HG03060 (cell line): ENCODE results near the gene PLPPR1.

ENCODE experiments used
- ATAC-seq: cut with Tn5 transposase; IDR thresholded peaks from one replicate; pipeline ENCODE4 v1.9.1; 2021; ENCODE audit warnings: low read depth, moderate number of reproducible peaks; ENCODE audit not compliant: unreplicated experiment

Gene PLPPR1

GRCh38 chr9:101028346-101029314, at the start of gene PLPPR1:
Gene PLPPR1 (plus strand): TSS chr9:101028727.
- no peak for ATAC-seq

DNA sequence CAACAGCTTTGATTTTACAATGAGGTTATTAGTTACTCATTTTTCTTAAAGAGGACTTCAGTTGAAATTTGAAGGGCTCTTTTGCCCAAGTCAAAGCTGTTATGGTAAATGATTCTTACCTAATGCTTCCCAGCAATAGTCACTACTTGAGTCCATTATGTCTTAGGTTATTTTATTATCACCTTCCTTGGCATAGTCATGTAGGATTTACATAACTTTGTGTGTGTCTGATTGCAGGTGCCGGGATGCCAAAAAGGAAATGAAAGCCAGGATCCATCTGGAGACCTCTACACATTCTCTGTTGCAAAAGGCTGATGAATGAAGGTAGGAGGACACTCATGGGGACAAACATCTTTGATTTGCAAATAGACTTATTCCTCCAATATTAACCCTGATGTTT, 38.8 kb upstream of the PLPPR1 start:
- ATAC-seq: no peak

- ATAC-seq: no peak
Observed at GRCh38 chr9:100990605-100991381, 37.7 kb upstream of the PLPPR1 start.

- no peak for ATAC-seq
Observed at GRCh38 chr9:100992632-100993031, 35.9 kb upstream of the PLPPR1 start.

DNA sequence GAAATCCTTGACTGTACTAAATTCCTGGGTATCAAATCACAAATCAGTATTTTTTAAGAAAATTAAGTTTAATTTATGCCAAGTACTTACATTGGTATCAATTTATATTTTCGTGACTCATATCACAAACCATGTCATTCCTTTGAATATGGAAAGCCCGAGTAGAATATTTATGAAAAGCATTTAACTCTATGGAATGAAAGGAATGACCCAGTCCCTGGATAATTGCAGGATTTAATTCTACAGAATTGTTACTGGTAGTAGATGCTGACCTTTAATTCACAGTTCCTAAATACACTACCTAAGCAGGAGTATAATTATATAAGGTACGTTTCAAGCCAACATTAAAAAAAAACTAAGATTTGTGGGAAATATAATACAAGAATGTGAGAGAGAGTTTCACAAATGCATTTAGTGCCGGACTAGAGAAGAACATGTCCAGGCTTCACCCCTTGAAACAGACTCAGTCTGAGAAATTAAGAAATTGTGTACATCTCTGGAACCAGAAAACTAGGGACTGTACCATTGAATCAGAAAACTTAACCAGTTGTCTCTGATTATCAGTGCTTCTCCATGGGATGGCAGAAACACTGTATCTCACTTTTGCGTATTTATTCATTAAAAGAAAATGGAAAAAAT, 28.5 kb upstream of the PLPPR1 start:
- ATAC-seq: no peak

- no peak for ATAC-seq
Observed at GRCh38 chr9:101005246-101005645, 23.3 kb upstream of the PLPPR1 start.

DNA sequence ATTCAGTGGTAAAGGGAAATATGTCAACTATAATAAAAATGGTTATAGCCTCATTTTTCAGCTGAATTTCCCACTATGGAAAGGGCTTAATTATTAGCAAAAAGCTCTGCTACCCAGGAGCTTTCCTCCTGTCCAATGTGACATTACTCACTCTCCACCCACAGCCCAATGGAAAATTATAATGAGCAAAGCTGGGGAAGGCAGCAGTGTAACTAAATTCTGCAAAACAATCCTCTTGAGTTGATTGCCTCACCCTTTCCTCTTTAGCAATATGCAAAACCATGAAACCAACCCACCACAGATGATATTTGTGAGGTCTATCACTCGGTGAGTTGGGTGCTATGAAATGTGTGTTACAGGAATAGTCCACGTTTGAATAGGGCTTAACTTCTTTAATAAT, 14.0 kb upstream of the PLPPR1 start:
- no peak for ATAC-seq

- ATAC-seq: no peak
Observed at GRCh38 chr9:101018467-101018866, 10.1 kb upstream of the PLPPR1 start.

- no peak for ATAC-seq
Observed at GRCh38 chr9:101022704-101023103, 5.8 kb upstream of the PLPPR1 start.

- ATAC-seq: no peak
Observed at GRCh38 chr9:101025940-101026339, 2.6 kb upstream of the PLPPR1 start.

DNA sequence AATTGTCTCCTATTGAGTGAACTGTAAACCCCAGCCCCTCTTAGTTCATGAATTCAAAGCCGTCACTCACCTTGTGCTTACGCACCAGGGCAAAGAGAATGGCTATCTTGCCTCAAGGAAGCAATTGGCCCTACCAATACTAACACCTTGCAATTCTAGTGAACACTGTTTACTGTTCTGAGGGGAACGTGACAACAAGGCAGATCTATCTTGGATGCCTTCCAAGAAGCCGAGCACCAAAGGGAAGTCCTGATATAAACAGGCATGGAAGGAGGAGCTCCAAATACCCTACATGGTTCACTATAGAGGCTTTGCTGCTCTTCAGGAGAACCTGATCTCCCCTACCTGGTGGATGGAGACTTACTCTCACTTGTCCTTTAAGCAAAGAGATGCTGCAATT, 1.7 kb upstream of the PLPPR1 start:
- no peak for ATAC-seq

- ATAC-seq: no peak
Observed at GRCh38 chr9:101027236-101027635, 1.3 kb upstream of the PLPPR1 start.

- no peak for ATAC-seq
Observed at GRCh38 chr9:101027733-101028345, 688 bp upstream of the PLPPR1 start.

- ATAC-seq: no peak
Observed at GRCh38 chr9:101029315-101030085, 973 bp downstream of the PLPPR1 start.

GRCh38 chr9:101030086-101030391, 1.5 kb downstream of the PLPPR1 start:
- ATAC-seq: no peak

GRCh38 chr9:101032426-101032825, 3.9 kb downstream of the PLPPR1 start:
- no peak for ATAC-seq

- ATAC-seq: no peak
Observed at GRCh38 chr9:101034222-101034621, 5.7 kb downstream of the PLPPR1 start.

DNA sequence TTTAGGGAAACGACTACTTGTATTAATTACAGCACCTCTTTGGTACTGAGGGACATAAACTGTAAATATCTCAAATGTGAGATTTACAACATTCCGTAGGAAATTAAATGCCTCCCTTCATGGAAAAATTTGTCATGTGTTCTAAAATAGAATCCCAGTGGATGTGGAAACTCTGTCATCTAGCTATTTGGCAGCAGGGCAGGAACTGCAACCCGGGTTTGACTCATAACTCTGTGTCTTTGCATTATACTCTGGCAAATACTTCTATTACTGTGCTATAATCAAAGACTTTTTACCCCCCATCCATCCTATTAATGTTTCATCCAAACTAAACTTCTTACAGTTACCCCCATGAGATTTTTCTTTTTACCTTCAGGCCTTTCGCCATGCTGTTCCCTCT, 6.6 kb downstream of the PLPPR1 start:
- ATAC-seq: no peak

DNA sequence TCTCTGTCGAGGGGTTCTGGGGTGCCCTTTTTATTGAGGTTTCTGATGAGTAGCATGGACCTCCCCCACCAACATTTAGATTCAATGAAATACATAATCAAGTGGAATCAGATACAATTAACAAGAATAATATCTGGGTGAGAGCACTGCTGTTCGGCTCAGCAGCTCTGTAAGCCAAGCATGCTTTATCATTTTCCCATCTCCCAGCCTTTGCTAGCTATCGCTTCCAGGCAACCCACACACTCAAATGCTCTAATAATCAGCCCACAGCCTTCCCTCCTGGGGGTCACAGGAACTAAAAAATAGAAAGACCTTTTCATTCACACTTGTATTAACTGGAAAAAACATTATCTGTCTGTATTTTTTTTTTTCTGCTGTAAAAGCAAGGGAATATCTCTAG, 8.9 kb downstream of the PLPPR1 start:
- ATAC-seq: no peak

GRCh38 chr9:101038488-101038887, 10.0 kb downstream of the PLPPR1 start:
- ATAC-seq: no peak
